ENCODE results near the gene MICAL2. TPM values are rescaled to one million over a fixed set of nuclear protein-coding genes. Genes with fewer than 3 reads are reported as not detected.

MICAL2 gene
- total and polyA plus RNA-seq, 2 donors: 42.5 to 44.1 TPM

- Histone ChIP-seq H3K27ac (ENCODE audit: low read depth) (no peak overlapping the region), H3K4me3 (ENCODE audit: low read depth, low read length) (no peak overlapping the region), H3K36me3 (ENCODE audit: insufficient read depth) (no peaks in the 10 kb centered on the region), H3K4me1 (ENCODE audit: insufficient read depth) (peaks cover 1% of the 10 kb centered on the region)
- DNase-seq (ENCODE audit: extremely low spot score): no peak
- WGBS: 96% methylated on average over 3 of the region's 3 CpGs
These were observed 83.3 kb downstream of the MICAL2 start for GRCh38 chr11:12193515-12194336.

DNA sequence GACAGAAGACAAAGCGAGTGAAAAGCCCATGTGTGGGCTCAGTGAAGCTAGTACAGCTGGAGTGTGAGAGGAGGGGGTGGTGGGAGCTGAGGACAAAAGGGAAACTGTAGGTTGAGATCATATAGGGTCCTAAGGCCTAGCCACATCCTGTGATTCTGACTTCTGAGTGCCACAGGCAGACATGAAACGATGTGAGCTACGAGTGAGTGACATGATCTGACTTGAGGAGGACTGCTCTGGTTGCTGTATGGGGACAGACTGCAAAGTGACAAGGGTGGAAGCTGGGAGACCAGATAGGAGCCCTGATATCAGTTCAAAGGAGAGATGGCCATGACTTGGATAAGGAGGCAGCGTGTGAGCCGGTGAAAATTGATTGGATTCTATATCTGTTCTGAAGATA lies 85.4 kb downstream of the MICAL2 start:
- WGBS: 84% methylated on average over 5 of the region's 5 CpGs
- Histone ChIP-seq H3K4me1 (ENCODE audit: insufficient read depth) (peaks cover 1% of the 10 kb centered on the region), H3K4me3 (ENCODE audit: low read depth, low read length) (no peak overlapping the region), H3K36me3 (ENCODE audit: insufficient read depth) (no peaks in the 10 kb centered on the region), H3K27ac (ENCODE audit: low read depth) (no peak overlapping the region)
- DNase-seq (ENCODE audit: extremely low spot score): no peak

- H3K36me3 ChIP-seq (ENCODE audit: insufficient read depth): no peaks in the 10 kb centered on the region
- no peak for DNase-seq (ENCODE audit: extremely low spot score)
- no peak overlapping the region for H3K27ac ChIP-seq (ENCODE audit: low read depth)
- H3K4me1 ChIP-seq (ENCODE audit: insufficient read depth): peaks cover 1% of the 10 kb centered on the region
- no peak overlapping the region for H3K4me3 ChIP-seq (ENCODE audit: low read depth, low read length)
- 94% methylated on average over 2 of the region's 2 CpGs for WGBS
These were observed 85.9 kb downstream of the MICAL2 start for GRCh38 chr11:12196308-12196707.

DNA sequence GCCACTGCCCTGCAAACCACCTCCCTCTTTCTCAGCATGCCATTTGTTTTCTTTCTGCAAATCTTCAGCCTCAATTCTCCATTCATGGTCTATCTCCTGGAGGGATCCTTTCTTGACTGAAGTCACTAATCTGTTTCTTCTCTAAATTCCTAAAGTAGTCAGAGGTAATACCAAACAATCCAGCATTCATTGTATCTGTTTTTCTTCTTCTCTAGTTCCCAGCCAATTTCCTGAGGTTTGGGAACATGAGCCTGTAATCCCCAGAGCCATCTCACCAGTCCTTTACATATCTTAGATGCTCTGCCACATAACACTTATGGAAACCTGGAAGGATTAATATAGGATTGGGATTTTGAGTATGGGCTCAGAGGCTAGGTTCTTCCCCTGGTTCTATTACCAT lies 86.5 kb downstream of the MICAL2 start:
- peaks cover 1% of the 10 kb centered on the region for H3K4me1 ChIP-seq (ENCODE audit: insufficient read depth)
- no peak overlapping the region for H3K4me3 ChIP-seq (ENCODE audit: low read depth, low read length)
- DNase-seq (ENCODE audit: extremely low spot score): no peak
- no peak overlapping the region for H3K27ac ChIP-seq (ENCODE audit: low read depth)
- no peaks in the 10 kb centered on the region for H3K36me3 ChIP-seq (ENCODE audit: insufficient read depth)

- 88% methylated on average over 8 of the region's 8 CpGs for WGBS
- DNase-seq (ENCODE audit: extremely low spot score): no peak
- Histone ChIP-seq H3K36me3 (ENCODE audit: insufficient read depth) (no peaks in the 10 kb centered on the region), H3K4me1 (ENCODE audit: insufficient read depth) (peaks cover 1% of the 10 kb centered on the region), H3K27ac (ENCODE audit: low read depth) (no peak overlapping the region), H3K4me3 (ENCODE audit: low read depth, low read length) (no peak overlapping the region)
These were observed 88.1 kb downstream of the MICAL2 start for GRCh38 chr11:12198251-12199222.

DNA sequence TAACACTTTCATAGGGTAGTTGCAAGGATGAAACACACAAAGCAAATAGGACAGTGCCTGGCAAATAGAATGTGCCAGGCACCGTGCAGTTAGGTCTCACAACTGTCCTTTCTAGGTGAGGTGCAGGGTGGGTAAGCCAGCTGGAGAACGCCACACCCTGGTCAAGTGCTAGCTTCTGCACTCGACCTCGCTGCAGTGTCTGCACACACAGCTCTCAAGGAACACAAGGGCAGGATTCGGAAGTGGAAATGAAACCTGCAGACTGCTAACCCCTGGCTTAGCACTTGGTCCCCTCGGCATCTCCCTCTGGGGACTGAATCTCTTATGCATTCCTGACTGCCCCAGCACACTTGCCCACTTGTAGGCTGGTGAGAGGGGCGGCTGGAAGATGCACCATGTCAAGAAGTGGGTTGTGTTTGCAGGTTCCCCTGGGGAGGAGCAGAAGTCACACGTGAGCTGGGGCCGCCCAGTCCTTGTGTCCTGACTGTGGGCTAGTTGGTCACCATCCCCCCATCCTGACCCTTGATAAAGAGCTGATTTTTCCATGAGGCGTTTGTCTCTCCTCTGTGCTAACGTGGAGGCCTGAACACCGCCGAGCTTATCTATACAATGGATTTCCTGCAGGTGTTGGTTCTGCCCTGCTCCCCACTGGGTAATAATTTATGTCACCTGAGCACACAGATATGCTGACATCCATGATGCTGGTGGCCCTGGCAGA lies 89.0 kb downstream of the MICAL2 start:
- 85% methylated on average over 13 of the region's 13 CpGs for WGBS
- H3K27ac ChIP-seq (ENCODE audit: low read depth): no peak overlapping the region
- peaks cover 1% of the 10 kb centered on the region for H3K4me1 ChIP-seq (ENCODE audit: insufficient read depth)
- H3K36me3 ChIP-seq (ENCODE audit: insufficient read depth): no peaks in the 10 kb centered on the region
- H3K4me3 ChIP-seq (ENCODE audit: low read depth, low read length): no peak overlapping the region
- DNase-seq (ENCODE audit: extremely low spot score): no peak

GRCh38 chr11:12200279-12200990 lies 90.0 kb downstream of the MICAL2 start:
- DNase-seq (ENCODE audit: extremely low spot score): no peak
- WGBS: 43% methylated on average over 14 of the region's 14 CpGs
- H3K4me3 ChIP-seq (ENCODE audit: low read depth, low read length): no peak overlapping the region
- no peaks in the 10 kb centered on the region for H3K36me3 ChIP-seq (ENCODE audit: insufficient read depth)
- no peak overlapping the region for H3K27ac ChIP-seq (ENCODE audit: low read depth)
- no peaks in the 10 kb centered on the region for H3K4me1 ChIP-seq (ENCODE audit: insufficient read depth)

DNA sequence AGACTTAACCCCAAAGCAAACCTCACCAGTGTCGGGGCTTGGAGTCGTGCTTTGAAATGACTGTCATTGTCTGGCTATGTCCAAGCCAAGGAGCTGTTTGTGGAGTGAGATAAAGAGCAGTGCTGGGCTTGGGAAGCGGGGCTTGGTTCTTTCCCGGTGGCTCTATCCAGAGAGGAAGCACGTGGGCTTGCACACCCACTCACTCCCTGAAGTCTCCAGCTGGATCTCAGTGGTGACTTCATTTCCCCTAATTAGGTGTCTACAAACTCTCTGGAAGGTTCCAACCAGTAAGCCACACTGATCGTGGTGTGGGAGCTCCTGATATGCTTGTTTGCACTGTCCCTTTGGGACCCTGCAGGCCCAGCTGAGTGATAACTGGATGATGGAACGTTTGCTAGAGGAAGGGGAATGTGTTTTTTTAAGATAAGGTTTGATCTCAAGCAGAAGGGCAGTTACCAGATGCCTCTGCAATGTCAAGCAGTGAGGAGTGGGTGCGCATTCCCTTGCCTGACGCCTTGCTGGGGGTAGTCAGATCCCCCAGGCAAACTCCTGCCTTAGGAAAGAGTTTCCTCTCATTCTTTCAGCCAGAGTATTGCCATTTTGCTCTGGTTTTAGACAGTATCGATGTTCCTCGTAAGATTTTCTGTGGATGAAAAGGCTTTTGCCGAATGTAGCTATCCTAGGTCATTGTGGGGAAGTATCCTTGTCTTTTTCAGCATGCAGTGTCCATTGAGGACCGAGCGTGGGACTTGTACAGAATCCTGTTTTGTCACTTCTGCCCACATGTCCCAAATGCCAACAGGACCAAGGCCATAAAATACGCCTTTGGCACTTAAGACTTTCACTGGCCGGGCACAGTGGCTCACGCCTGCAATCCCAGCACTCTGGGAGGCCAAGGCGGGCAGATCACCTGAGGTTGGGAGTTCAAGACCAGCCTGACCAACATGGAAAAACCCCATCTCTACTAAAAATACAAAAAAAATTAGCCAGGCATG lies 90.9 kb downstream of the MICAL2 start:
- 54% methylated on average over 18 of the region's 18 CpGs for WGBS
- no peak for DNase-seq (ENCODE audit: extremely low spot score)

GRCh38 chr11:12202661-12203310 lies 92.4 kb downstream of the MICAL2 start:
- no peak for DNase-seq (ENCODE audit: extremely low spot score)
- H3K27ac ChIP-seq (ENCODE audit: low read depth): no peak overlapping the region
- H3K4me1 ChIP-seq (ENCODE audit: insufficient read depth): no peaks in the 10 kb centered on the region

More for the DNA sequence above, 90.9 kb downstream of the MICAL2 start:
- H3K27ac ChIP-seq (ENCODE audit: low read depth): peak overlapping the region; percentile 34
- H3K36me3 ChIP-seq (ENCODE audit: insufficient read depth): no peaks in the 10 kb centered on the region
- no peaks in the 10 kb centered on the region for H3K4me1 ChIP-seq (ENCODE audit: insufficient read depth)
- no peak overlapping the region for H3K4me3 ChIP-seq (ENCODE audit: low read depth, low read length)

DNA sequence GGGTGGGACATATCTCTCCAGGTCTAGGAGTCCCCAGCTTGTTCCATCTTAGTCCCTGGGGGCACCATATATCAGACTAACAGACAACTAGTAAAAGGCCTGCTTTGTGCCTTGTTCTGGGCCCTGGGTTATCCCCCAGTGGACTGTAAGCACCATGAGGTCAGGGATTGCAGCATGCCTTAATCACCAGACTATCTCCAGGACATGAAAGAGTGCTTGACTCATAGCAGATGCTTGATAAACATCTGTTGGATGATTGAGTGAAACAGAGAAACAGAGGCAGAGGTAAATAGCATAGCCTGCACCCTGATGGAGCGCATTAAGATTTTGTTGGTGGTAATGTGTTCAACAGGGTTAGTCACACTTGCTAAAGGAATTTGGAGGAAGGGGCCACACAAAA lies 94.1 kb downstream of the MICAL2 start:
- Histone ChIP-seq H3K4me1 (ENCODE audit: insufficient read depth) (no peaks in the 10 kb centered on the region), H3K27ac (ENCODE audit: low read depth) (no peak overlapping the region), H3K36me3 (ENCODE audit: insufficient read depth) (no peaks in the 10 kb centered on the region), H3K4me3 (ENCODE audit: low read depth, low read length) (no peak overlapping the region)
- WGBS: 97% methylated on average over 1 of the region's 1 CpG
- DNase-seq (ENCODE audit: extremely low spot score): no peak

More at GRCh38 chr11:12202661-12203310, 92.4 kb downstream of the MICAL2 start:
- Histone ChIP-seq H3K4me3 (ENCODE audit: low read depth, low read length) (no peak overlapping the region), H3K36me3 (ENCODE audit: insufficient read depth) (no peaks in the 10 kb centered on the region)
- 90% methylated on average over 7 of the region's 7 CpGs for WGBS

DNA sequence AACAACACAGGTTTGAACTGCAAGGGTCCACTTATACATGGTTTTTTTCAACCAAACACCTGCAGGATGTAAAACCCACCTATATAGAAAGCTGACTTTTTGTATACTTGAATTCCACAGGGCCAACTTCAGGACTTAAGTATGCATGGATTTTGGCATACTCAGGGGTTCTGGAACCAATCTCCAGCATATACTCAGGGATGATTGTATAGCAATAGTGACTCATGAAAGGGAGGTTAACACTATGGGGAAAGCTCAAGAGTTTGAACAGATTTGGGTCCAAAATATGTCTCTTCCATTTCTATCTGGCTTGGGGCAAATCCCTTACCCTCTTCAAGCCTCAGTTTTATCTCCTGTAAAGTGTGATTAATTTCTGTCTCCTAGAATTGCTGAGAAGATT lies 94.9 kb downstream of the MICAL2 start:
- H3K4me3 ChIP-seq (ENCODE audit: low read depth, low read length): no peak overlapping the region
- no peaks in the 10 kb centered on the region for H3K36me3 ChIP-seq (ENCODE audit: insufficient read depth)
- H3K27ac ChIP-seq (ENCODE audit: low read depth): no peak overlapping the region
- DNase-seq (ENCODE audit: extremely low spot score): no peak
- H3K4me1 ChIP-seq (ENCODE audit: insufficient read depth): no peaks in the 10 kb centered on the region

DNA sequence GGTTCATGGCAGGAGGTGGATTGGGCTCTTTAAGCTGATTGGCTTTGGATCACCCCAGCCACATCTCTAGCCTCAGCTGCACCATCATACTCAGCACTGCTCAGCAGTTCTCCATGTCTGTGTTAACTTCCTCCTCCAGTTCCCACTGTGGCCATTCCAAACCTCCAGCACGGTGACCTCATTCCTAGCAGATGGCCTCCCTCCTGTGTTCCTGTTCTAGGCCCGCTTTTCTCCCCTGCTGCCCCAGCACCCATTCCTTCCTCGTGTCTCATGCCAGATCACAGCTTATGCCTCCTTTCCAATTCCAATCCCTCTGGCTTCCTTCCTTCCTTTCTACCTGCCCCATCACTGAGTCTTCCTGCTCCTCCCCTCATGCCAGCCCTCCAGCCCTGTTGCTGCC lies 96.1 kb downstream of the MICAL2 start:
- Histone ChIP-seq H3K36me3 (ENCODE audit: insufficient read depth) (no peaks in the 10 kb centered on the region), H3K4me3 (ENCODE audit: low read depth, low read length) (no peak overlapping the region), H3K27ac (ENCODE audit: low read depth) (no peak overlapping the region), H3K4me1 (ENCODE audit: insufficient read depth) (no peaks in the 10 kb centered on the region)
- no peak for DNase-seq (ENCODE audit: extremely low spot score)
- 86% methylated on average over 3 of the region's 3 CpGs for WGBS
